DMS53 treated with DMSO at 0.1 percent for 48 hours (cell line): ENCODE measurements around the gene TSPAN15.

ENCODE experiments used
- DNase-seq: peaks from one replicate; lab custom pipeline; 2025; ENCODE audit not compliant: unreplicated experiment; lab: John Stamatoyannopoulos, UW

TSPAN15 gene

GRCh38 chr10:69416695-69417094 is 34.6 kb upstream of the TSPAN15 start, which contains the start of gene TACR2:
TACR2 (minus strand) TSS chr10:69416918; CDS start chr10:69416323, 595 bp downstream.
- DNase-seq, result no peak

GRCh38 chr10:69417542-69417941 is 33.7 kb upstream of the TSPAN15 start:
- no peak for DNase-seq

DNA sequence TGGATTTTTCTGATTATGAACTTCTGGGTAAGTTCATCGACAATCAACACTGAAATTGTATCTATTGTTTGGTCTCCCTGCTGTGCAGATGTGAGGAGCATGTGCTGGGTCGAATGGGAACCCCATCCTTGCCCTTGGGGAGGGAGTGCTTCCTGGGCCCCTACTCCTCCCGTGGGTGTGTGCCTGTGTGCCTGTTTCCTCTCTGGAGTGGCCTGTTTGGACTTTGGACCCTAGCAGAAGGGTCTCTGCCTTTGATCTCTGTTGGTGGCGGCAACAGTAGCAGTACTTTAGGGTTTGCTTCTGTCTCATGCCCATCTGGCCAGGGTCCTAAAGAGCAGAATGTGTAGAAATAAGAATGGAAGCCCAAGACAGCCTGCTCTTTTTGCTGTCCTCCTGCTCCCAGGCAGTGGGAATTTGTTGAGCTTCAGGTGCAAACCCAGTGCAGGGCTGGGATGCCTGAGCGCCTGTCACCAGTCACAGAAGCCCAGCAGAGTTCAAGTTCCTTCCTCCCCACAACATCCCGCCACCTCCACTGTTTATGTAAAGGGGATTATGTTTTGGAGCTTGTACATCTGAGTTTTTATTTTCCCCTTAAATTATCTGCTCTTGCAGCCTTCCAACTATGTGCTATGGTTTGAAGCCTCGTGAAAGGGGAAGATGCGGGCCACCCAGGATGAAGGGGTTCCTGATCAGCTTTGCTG is 33.1 kb upstream of the TSPAN15 start:
- DNase-seq, result peak; percentile 35

DNA sequence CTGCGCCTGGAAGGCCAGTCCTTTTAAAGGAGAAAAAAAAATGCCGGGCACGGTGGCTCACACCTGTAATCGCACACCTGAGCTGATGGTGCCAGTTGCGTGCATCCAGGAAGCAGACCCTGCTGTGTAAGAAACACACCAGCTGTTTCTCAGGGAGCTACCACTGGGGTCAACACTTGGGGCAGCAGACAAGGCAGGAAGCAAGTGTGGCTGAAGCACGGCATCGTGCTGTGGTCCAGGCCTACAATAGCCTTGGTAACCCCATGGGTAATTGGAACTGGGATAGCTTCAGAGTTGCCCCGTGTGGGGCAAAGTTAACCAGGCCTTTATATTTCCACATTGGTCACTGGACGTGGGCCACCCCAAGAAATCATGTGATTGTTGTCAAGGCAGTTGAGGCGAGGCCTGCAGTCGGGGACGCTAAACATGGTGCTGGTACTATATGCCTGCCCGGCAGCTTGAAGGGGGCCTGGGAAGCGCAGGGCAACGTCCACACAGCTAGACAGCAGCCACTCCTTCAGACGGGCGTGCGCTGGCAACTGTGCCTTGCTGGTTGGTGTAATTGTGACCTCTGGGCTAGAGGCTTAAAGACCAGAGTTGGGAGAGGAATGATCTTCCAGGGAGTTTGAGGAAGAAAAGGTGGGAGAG is 32.0 kb upstream of the TSPAN15 start:
- no peak for DNase-seq

- no peak for DNase-seq
Measured at GRCh38 chr10:69419744-69420126, 31.5 kb upstream of the TSPAN15 start.

GRCh38 chr10:69421611-69422308 is 29.5 kb upstream of the TSPAN15 start:
- peak; percentile 97 for DNase-seq

DNA sequence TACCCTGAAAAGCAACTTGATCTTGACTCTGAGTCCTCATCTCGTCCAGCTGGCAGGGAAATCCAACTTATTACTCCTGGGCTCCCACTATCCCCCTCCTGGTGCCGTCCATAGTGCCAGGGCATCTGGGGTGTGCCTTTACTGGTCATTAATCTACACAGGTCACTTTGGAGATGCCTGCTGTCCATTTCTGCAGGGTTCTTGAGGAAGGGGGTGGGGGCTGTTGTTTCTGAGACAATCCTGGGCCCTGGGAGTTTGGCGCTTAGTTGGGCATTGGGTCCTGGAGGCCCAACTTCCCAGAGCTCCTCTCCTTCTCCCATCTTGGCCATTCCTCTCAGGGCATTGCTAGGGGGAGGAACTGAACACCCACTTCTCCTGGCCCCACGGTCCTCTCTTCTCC is 28.6 kb upstream of the TSPAN15 start:
- DNase-seq, result no peak

DNA sequence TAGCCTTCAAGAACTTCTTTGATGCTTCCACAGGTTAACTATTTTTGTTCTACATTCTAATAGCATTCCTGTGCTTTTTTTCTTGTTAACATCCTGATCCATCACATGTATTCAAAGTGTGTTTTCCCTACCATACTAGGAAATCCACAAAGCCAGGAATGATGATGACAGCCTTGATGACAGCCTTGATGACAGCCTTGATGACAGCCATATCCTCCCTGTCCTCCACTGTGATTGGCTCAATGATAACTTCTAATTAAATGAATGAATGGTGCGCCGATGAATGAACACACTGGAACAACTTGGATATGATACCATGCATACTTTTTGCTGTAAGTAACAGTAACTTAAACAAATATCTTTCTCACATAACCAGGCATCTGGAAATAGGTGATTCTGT is 26.2 kb upstream of the TSPAN15 start:
- DNase-seq, result no peak

- DNase-seq, result no peak
Measured at GRCh38 chr10:69425511-69426298, 25.6 kb upstream of the TSPAN15 start.

- no peak for DNase-seq
Measured at GRCh38 chr10:69426376-69426727, 24.9 kb upstream of the TSPAN15 start.

- DNase-seq, result peak; percentile 46
Measured at GRCh38 chr10:69428165-69428564, 23.1 kb upstream of the TSPAN15 start.

- DNase-seq, result no peak
Measured at GRCh38 chr10:69434169-69434568, 17.1 kb upstream of the TSPAN15 start.

DNA sequence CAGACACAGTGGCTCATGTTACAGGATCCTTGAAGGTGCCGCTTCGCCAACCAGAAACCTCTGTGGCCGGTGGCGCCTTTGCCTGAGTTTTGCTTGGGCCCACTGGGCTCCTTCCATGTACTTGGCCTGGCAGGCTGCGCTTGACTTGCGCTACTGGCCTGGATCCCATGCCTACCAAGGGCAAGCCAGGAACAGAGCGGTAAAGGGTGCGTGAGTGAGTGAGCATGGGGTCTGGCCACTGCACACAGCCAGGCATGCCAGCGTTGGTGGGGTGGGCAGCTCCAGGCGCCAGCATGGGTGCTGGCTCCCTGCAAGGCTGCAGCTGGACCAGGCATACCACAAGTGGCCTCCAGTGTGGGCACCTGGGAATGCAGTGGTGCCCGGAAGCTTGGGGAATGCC is 16.3 kb upstream of the TSPAN15 start:
- DNase-seq, result no peak

GRCh38 chr10:69435966-69436520 is 15.2 kb upstream of the TSPAN15 start:
- DNase-seq, result no peak

- no peak for DNase-seq
Measured at GRCh38 chr10:69437321-69438259, 13.7 kb upstream of the TSPAN15 start.

DNA sequence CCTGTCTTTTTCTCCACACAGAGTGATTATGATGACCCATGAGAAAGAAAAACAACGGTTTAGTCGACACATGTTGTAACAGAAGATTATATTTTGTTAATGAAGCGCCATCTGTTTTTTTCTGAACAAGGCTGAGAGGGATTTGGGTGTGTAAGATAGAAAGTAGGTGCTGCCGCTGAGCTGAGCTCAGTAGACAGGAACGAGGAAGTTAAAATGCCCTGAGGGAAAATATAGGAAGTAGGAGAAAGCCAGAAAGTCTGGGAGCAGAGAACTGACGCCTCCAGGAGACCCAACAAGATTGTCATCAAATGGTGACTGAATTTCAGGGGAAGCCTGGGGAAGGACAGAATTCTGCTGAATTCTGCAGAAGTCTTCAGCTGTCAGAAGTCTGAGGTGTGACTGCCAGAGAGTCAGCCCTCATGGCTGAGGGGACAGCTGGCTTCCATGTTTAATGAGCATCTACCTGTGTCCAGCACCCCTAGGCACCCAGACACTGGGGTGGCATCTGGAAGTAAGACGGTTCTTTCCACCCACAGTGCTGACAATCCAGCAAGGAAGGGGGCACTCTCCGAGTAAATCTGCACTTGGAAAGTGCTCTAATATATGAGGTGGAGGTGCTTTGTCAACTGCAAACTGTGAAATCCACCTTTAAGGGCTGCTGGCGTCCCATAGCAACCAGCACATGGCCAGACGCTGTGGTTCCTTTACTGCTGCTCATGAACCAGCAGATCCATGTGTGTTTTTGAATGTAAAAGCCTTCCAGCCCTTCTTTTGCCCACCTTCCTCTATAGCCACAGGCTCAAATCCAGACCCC is 12.5 kb upstream of the TSPAN15 start:
- peak; percentile 39 for DNase-seq

- no peak for DNase-seq
Measured at GRCh38 chr10:69439350-69439739, 11.9 kb upstream of the TSPAN15 start.

- DNase-seq, result no peak
Measured at GRCh38 chr10:69439813-69440506, 11.3 kb upstream of the TSPAN15 start.

DNA sequence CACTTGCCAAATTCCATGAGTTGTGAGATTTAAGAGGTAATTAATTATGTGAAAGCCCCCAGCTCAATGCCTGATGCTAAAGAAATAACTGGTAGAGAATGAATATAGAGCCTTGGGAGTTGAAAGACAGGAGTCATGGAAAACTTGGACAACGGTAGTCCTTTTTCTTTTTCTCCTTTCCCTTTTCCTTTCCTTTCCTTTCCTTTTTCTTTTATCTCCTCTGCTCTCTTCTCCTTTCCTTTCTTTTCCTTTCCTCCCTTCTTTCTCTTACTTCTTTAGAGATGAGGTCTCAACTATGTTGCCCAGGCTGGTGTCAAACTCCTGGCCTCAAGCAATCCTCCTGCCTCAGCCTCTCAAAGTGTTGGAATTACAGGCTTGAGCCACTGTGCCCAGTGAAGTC is 7.9 kb upstream of the TSPAN15 start:
- no peak for DNase-seq
